Measurements from ENCODE around the gene STX1A.

GRCh38 chr7:73715648-73716317, 3.7 kb downstream of the STX1A start:
- TF ChIP-seq POLR2AphosphoS5 (IDR thresholded peaks at IDR 0.05; ENCODE audit: low read depth, low read length) (no peak), POLR2A (IDR thresholded peaks at IDR 0.05; ENCODE audit: low read depth, low read length) (no peak)
